Measurements from ENCODE around the gene SMARCB1. TPM values are rescaled to one million over a fixed set of nuclear protein-coding genes. Genes with fewer than 3 reads are reported as not detected.

Gene SMARCB1
- total RNA-seq, 4 donors from 2014 or later = 54.2 to 73.9 (median 61.3) TPM

GRCh38 chr22:23825246-23825905, 38.6 kb downstream of the SMARCB1 start:
- no peak for TF ChIP-seq EP300 (IDR thresholded peaks at IDR 0.05)
- no peak for TF ChIP-seq CTCF (IDR thresholded peaks at IDR 0.05)
- TF ChIP-seq POLR2A (IDR thresholded peaks at IDR 0.05) = no peak
- TF ChIP-seq POLR2AphosphoS5 (IDR thresholded peaks at IDR 0.05) = no peak
- no peak for DNase-seq (ENCODE audit: low spot score in 2 of 2)
- no peaks in the 10 kb centered on the region for H3K27me3 ChIP-seq
- no peaks in the 10 kb centered on the region for H3K9me3 ChIP-seq
- H3K4me3 ChIP-seq = no peak overlapping the region
- peaks cover 86% of the 10 kb centered on the region for H3K36me3 ChIP-seq
- peaks cover 12% of the 10 kb centered on the region for H3K4me1 ChIP-seq
- 94% methylated on average over 9 of the region's 12 CpGs for WGBS
- H3K27ac ChIP-seq = no peak overlapping the region

- peaks cover 6% of the 10 kb centered on the region for H3K4me1 ChIP-seq
- H3K4me3 ChIP-seq = no peak overlapping the region
- H3K27me3 ChIP-seq = no peaks in the 10 kb centered on the region
- 62% methylated on average over 4 of the region's 15 CpGs for WGBS
- DNase-seq (ENCODE audit: low spot score in 2 of 2) = no peak
- H3K9me3 ChIP-seq = no peaks in the 10 kb centered on the region
- H3K27ac ChIP-seq = no peak overlapping the region
- H3K36me3 ChIP-seq = peaks cover 84% of the 10 kb centered on the region
- TF ChIP-seq EP300 (IDR thresholded peaks at IDR 0.05) (no peak), POLR2AphosphoS5 (IDR thresholded peaks at IDR 0.05) (no peak), POLR2A (IDR thresholded peaks at IDR 0.05) (no peak), CTCF (IDR thresholded peaks at IDR 0.05) (no peak)
Observed at GRCh38 chr22:23826510-23827350, 40.0 kb downstream of the SMARCB1 start.

- Histone ChIP-seq H3K27ac (no peak overlapping the region), H3K36me3 (peaks cover 79% of the 10 kb centered on the region), H3K27me3 (no peaks in the 10 kb centered on the region), H3K4me3 (no peak overlapping the region), H3K9me3 (no peaks in the 10 kb centered on the region), H3K4me1 (peaks cover 6% of the 10 kb centered on the region)
- no peak for DNase-seq (ENCODE audit: low spot score in 2 of 2)
- WGBS = 74% methylated on average over 11 of the region's 11 CpGs
- TF ChIP-seq POLR2AphosphoS5 (IDR thresholded peaks at IDR 0.05) (no peak), CTCF (IDR thresholded peaks at IDR 0.05) (no peak), EP300 (IDR thresholded peaks at IDR 0.05) (no peak), POLR2A (IDR thresholded peaks at IDR 0.05) (no peak)
Observed at GRCh38 chr22:23827351-23827995, 40.7 kb downstream of the SMARCB1 start.

- peaks cover 78% of the 10 kb centered on the region for H3K36me3 ChIP-seq
- TF ChIP-seq CTCF (IDR thresholded peaks at IDR 0.05) (no peak), EP300 (IDR thresholded peaks at IDR 0.05) (no peak), POLR2AphosphoS5 (IDR thresholded peaks at IDR 0.05) (no peak), POLR2A (IDR thresholded peaks at IDR 0.05) (no peak)
- WGBS = 91% methylated on average over 10 of the region's 10 CpGs
Observed at GRCh38 chr22:23828800-23829680, 42.3 kb downstream of the SMARCB1 start.

More at GRCh38 chr22:23828800-23829680, 42.3 kb downstream of the SMARCB1 start:
- DNase-seq (ENCODE audit: low spot score in 2 of 2) = no peak
- Histone ChIP-seq H3K4me3 (no peak overlapping the region), H3K4me1 (peaks cover 6% of the 10 kb centered on the region), H3K9me3 (no peaks in the 10 kb centered on the region), H3K27me3 (no peaks in the 10 kb centered on the region), H3K27ac (no peak overlapping the region)
